HEK293 (cell line): Measurements from ENCODE around the gene PHF13.
A peak's percentile ranks its signal among the peaks of the same experiment; 100 is the strongest.

Experiments used
- CTCF ChIA-PET: fragments of 350-600 bp; formaldehyde crosslinking; extraction: SDS; loops from one replicate; lab custom pipeline; 2021; ENCODE audit warnings: antibody characterized with exemption; lab: Yijun Ruan, JAX
- POLR2A ChIA-PET: fragments of 300-600 bp; formaldehyde crosslinking; extraction: SDS; loops from one replicate; lab custom pipeline; 2020; ENCODE audit warnings: antibody characterized with exemption, inconsistent platforms; lab: Yijun Ruan, JAX
- H3K27ac ChIP-seq: fragments of 200-500 bp; sonication (Bioruptor generic); 2 replicates; pipeline ENCODE4 v1.5.1; 2014; ENCODE audit warnings: low read depth, low read length, control low read depth, inconsistent platforms; ENCODE audit errors: extremely low read depth
- H3K36me3 ChIP-seq, 2 experiments: fragments of 200-500 bp in 1 of 2; sonication (Bioruptor generic) in 1 of 2; 1 replicate in 1 of 2; 2 replicates in 1 of 2; pipeline ENCODE4 v1.5.1; 2014 to 2017; ENCODE audit warnings: inconsistent platforms in 2 of 2, low read length in 2 of 2; ENCODE audit not compliant: control insufficient read depth in 2 of 2, insufficient read depth in 1 of 2
- H3K4me1 ChIP-seq: fragments of 200-500 bp; sonication (Bioruptor generic); 2 replicates; pipeline ENCODE4 v1.5.1; 2014; ENCODE audit warnings: mild to moderate bottlenecking, low read length, inconsistent platforms; ENCODE audit not compliant: control insufficient read depth, insufficient read depth
- H3K4me3 ChIP-seq: 2 replicates; pipeline ENCODE4 v1.5.1; 2011; ENCODE audit warnings: low read depth, mild to moderate bottlenecking, control low read depth, low read length, moderate library complexity
- H3K9me3 ChIP-seq: fragments of 200-500 bp; sonication (Bioruptor generic); 2 replicates; pipeline ENCODE4 v1.5.1; 2014; ENCODE audit warnings: low read depth, low read length, inconsistent platforms; ENCODE audit not compliant: control insufficient read depth, insufficient read depth
- GLIS1 ChIP-seq: fragments of 450-650 bp; formaldehyde crosslinking; IDR thresholded peaks from 2 replicates; pipeline ENCODE4 v1.5.1; 2016; ENCODE audit warnings: missing biosample characterization, missing genetic modification characterization
- GLIS2 ChIP-seq: fragments of 450-650 bp; formaldehyde crosslinking; IDR thresholded peaks from 2 replicates; pipeline ENCODE4 v1.5.1; 2016; ENCODE audit warnings: missing biosample characterization, missing genetic modification characterization
- KLF10 ChIP-seq: fragments of 450-650 bp; IDR thresholded peaks from 2 replicates; pipeline ENCODE4 v1.5.1; 2018; ENCODE audit warnings: missing biosample characterization, mild to moderate bottlenecking, missing genetic modification characterization
- KLF8 ChIP-seq: fragments of 450-650 bp; formaldehyde crosslinking; IDR thresholded peaks from 2 replicates; pipeline ENCODE4 v1.5.1; 2016; ENCODE audit warnings: missing biosample characterization, missing genetic modification characterization
- PRDM1 ChIP-seq: fragments of 450-650 bp; formaldehyde crosslinking; IDR thresholded peaks from 2 replicates; pipeline ENCODE4; 2016; ENCODE audit warnings: missing biosample characterization, missing genetic modification characterization
- SCRT2 ChIP-seq: fragments of 450-650 bp; formaldehyde crosslinking; IDR thresholded peaks from 2 replicates; pipeline ENCODE4 v1.5.1; 2016; ENCODE audit warnings: missing biosample characterization, missing genetic modification characterization
- SETDB1 ChIP-seq: IDR thresholded peaks from one replicate; pipeline ENCODE4 v1.6.1; 2017; ENCODE audit warnings: mild to moderate bottlenecking, low read length, moderate library complexity, mixed read lengths; ENCODE audit not compliant: insufficient read length
- SP2 ChIP-seq: fragments of 450-650 bp; formaldehyde crosslinking; IDR thresholded peaks from 2 replicates; pipeline ENCODE4 v1.5.1; 2016; ENCODE audit warnings: missing biosample characterization, missing genetic modification characterization
- ZBTB17 ChIP-seq: fragments of 450-650 bp; formaldehyde crosslinking; IDR thresholded peaks from 2 replicates; pipeline ENCODE4 v1.5.1; 2016; ENCODE audit warnings: missing biosample characterization, missing genetic modification characterization
- ZBTB7A ChIP-seq: fragments of 450-650 bp; formaldehyde crosslinking; IDR thresholded peaks from 2 replicates; pipeline ENCODE4 v1.5.1; 2016; ENCODE audit warnings: low read depth, missing biosample characterization, missing genetic modification characterization
- ZEB2 ChIP-seq: fragments of 450-650 bp; formaldehyde crosslinking; IDR thresholded peaks from 2 replicates; pipeline ENCODE4 v1.5.1; 2016; ENCODE audit warnings: missing biosample characterization, missing genetic modification characterization
- ZFHX2 ChIP-seq: fragments of 450-650 bp; formaldehyde crosslinking; conservative IDR thresholded peaks from 2 replicates; pipeline ENCODE4 v1.5.1; 2016; ENCODE audit warnings: missing biosample characterization, missing genetic modification characterization
- ZIC2 ChIP-seq: fragments of 450-650 bp; formaldehyde crosslinking; IDR thresholded peaks from 2 replicates; pipeline ENCODE4 v1.5.1; 2016; ENCODE audit warnings: missing biosample characterization, missing genetic modification characterization
- ZNF10 ChIP-seq: fragments of 450-650 bp; formaldehyde crosslinking; IDR thresholded peaks from 2 replicates; pipeline ENCODE4 v1.5.1; 2017; ENCODE audit warnings: missing biosample characterization, missing genetic modification characterization
- ZNF155 ChIP-seq: fragments of 450-650 bp; formaldehyde crosslinking; IDR thresholded peaks from 2 replicates; pipeline ENCODE4 v1.5.1; 2016; ENCODE audit warnings: missing biosample characterization, missing genetic modification characterization
- ZNF23 ChIP-seq: fragments of 450-650 bp; formaldehyde crosslinking; IDR thresholded peaks from 2 replicates; pipeline ENCODE4 v1.5.1; 2016; ENCODE audit warnings: missing biosample characterization, missing genetic modification characterization, borderline replicate concordance
- ZNF24 ChIP-seq: fragments of 450-650 bp; formaldehyde crosslinking; IDR thresholded peaks from 2 replicates; pipeline ENCODE4 v1.5.1; 2016; ENCODE audit warnings: missing biosample characterization, missing genetic modification characterization
- ZNF302 ChIP-seq: fragments of 450-650 bp; formaldehyde crosslinking; IDR thresholded peaks from 2 replicates; pipeline ENCODE4 v1.5.1; 2016; ENCODE audit warnings: missing biosample characterization, missing genetic modification characterization, low read depth
- ZNF311 ChIP-seq: fragments of 450-650 bp; formaldehyde crosslinking; IDR thresholded peaks from 2 replicates; pipeline ENCODE4 v1.5.1; 2017; ENCODE audit warnings: missing biosample characterization, missing genetic modification characterization, borderline replicate concordance
- ZNF335 ChIP-seq: fragments of 450-650 bp; formaldehyde crosslinking; conservative IDR thresholded peaks from 2 replicates; pipeline ENCODE4 v1.5.1; 2016; ENCODE audit warnings: missing biosample characterization, missing genetic modification characterization
- ZNF341 ChIP-seq: fragments of 450-650 bp; formaldehyde crosslinking; IDR thresholded peaks from 2 replicates; pipeline ENCODE4; 2016; ENCODE audit warnings: low read depth, missing biosample characterization, missing genetic modification characterization
- ZNF350 ChIP-seq: fragments of 450-650 bp; formaldehyde crosslinking; IDR thresholded peaks from 2 replicates; pipeline ENCODE4 v1.5.0; 2017; ENCODE audit warnings: missing biosample characterization, mild to moderate bottlenecking, missing genetic modification characterization
- ZNF366 ChIP-seq: fragments of 450-650 bp; formaldehyde crosslinking; conservative IDR thresholded peaks from 2 replicates; pipeline ENCODE4 v1.5.1; 2016; ENCODE audit warnings: missing biosample characterization, missing genetic modification characterization
- ZNF37A ChIP-seq: fragments of 450-650 bp; IDR thresholded peaks from 2 replicates; pipeline ENCODE4 v1.5.1; 2018; ENCODE audit warnings: missing biosample characterization, missing genetic modification characterization
- ZNF394 ChIP-seq: fragments of 450-650 bp; formaldehyde crosslinking; IDR thresholded peaks from 2 replicates; pipeline ENCODE4 v1.5.1; 2016; ENCODE audit warnings: missing biosample characterization, missing genetic modification characterization, mild to moderate bottlenecking, moderate library complexity, borderline replicate concordance
- ZNF555 ChIP-seq: fragments of 450-650 bp; formaldehyde crosslinking; conservative IDR thresholded peaks from 2 replicates; pipeline ENCODE4 v1.5.1; 2017; ENCODE audit warnings: missing biosample characterization, mild to moderate bottlenecking, missing genetic modification characterization, inconsistent platforms
- ZNF658 ChIP-seq: fragments of 450-650 bp; formaldehyde crosslinking; IDR thresholded peaks from 2 replicates; pipeline ENCODE4; 2016; ENCODE audit warnings: missing biosample characterization, missing genetic modification characterization
- ZNF670 ChIP-seq: fragments of 450-650 bp; formaldehyde crosslinking; IDR thresholded peaks from 2 replicates; pipeline ENCODE4 v1.5.1; 2016; ENCODE audit warnings: missing biosample characterization, missing genetic modification characterization, low read depth
- ZNF707 ChIP-seq: fragments of 450-650 bp; formaldehyde crosslinking; IDR thresholded peaks from 2 replicates; pipeline ENCODE4 v1.5.1; 2016; ENCODE audit warnings: missing biosample characterization, missing genetic modification characterization
- ZNF837 ChIP-seq: fragments of 450-650 bp; formaldehyde crosslinking; IDR thresholded peaks from 2 replicates; pipeline ENCODE4 v1.5.1; 2016; ENCODE audit warnings: missing biosample characterization, missing genetic modification characterization
- ZSCAN16 ChIP-seq: fragments of 450-650 bp; formaldehyde crosslinking; IDR thresholded peaks from 2 replicates; pipeline ENCODE4 v1.5.1; 2016; ENCODE audit warnings: missing biosample characterization, missing genetic modification characterization
- TF ChIP-seq, protein P1 (sequence below): fragments of 450-650 bp; formaldehyde crosslinking; IDR thresholded peaks from 2 replicates; pipeline ENCODE4 v1.5.1; 2016; ENCODE audit warnings: missing biosample characterization, missing genetic modification characterization
- TF ChIP-seq, protein P2 (sequence below): fragments of 450-650 bp; formaldehyde crosslinking; IDR thresholded peaks from 2 replicates; pipeline ENCODE4 v1.5.1; 2017; ENCODE audit warnings: missing biosample characterization, missing genetic modification characterization

The PHF13 gene

DNA sequence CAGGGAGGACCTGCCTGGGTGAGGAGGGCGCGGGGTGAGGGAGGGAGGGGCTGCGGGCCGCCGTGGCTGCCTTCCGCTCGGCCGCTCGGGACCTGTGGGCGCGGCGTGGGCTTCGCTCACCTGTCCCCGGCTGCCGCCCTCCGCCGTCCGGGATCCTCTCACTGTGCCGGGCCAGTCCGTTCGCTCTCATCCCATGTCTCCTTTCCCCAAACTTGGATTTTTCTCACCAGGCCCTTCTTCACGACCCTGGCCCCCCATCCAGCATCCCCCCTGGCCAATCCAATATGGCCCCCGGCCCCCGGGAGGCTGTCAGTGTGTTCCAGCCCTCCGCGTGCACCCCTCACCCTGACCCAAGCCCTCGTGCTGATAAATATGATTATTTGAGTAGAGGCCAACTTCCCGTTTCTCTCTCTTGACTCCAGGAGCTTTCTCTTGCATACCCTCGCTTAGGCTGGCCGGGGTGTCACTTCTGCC, 33.4 kb upstream of the PHF13 start (continued):
- TF ChIP-seq ZNF394 (tag by site-specific recombination), result no peak
- TF ChIP-seq SETDB1, result no peak
- TF ChIP-seq ZNF10, result no peak
- no peak for TF ChIP-seq ZNF302
- TF ChIP-seq ZNF37A (tag by site-specific recombination), result no peak
- TF ChIP-seq ZNF23 (tag by site-specific recombination), result no peak
- TF ChIP-seq ZEB2, result no peak; the same call in 1 of the 2 replicates
- no peak for TF ChIP-seq ZNF350 (tag by site-specific recombination)
- no peak for TF ChIP-seq GLIS1 (tag by site-specific recombination)
- TF ChIP-seq ZBTB7A (tag by site-specific recombination), result no peak
- no peak for TF ChIP-seq ZNF311 (tag by site-specific recombination)
- no peak for TF ChIP-seq ZNF658 (tag by site-specific recombination)
- TF ChIP-seq ZFHX2 (tag by site-specific recombination), result peak; percentile 86
- TF ChIP-seq SP2 (tag by site-specific recombination), result no peak
- TF ChIP-seq ZNF24 (tag by site-specific recombination), result no peak
- TF ChIP-seq KLF10 (tag by site-specific recombination), result 0 out of 2 replicates have a peak, but pooled peaks have one; percentile 11
- no peak for TF ChIP-seq ZNF366 (tag by site-specific recombination)
- no peak for TF ChIP-seq ZSCAN16 (tag by site-specific recombination)
- TF ChIP-seq ZNF837, result no peak
- TF ChIP-seq ZNF707 (tag by site-specific recombination), result no peak
- no peak for TF ChIP-seq PRDM1 (tag by site-specific recombination)
- TF ChIP-seq ZNF155 (tag by site-specific recombination), result no peak
- no peak for TF ChIP-seq ZNF670 (tag by site-specific recombination)

DNA sequence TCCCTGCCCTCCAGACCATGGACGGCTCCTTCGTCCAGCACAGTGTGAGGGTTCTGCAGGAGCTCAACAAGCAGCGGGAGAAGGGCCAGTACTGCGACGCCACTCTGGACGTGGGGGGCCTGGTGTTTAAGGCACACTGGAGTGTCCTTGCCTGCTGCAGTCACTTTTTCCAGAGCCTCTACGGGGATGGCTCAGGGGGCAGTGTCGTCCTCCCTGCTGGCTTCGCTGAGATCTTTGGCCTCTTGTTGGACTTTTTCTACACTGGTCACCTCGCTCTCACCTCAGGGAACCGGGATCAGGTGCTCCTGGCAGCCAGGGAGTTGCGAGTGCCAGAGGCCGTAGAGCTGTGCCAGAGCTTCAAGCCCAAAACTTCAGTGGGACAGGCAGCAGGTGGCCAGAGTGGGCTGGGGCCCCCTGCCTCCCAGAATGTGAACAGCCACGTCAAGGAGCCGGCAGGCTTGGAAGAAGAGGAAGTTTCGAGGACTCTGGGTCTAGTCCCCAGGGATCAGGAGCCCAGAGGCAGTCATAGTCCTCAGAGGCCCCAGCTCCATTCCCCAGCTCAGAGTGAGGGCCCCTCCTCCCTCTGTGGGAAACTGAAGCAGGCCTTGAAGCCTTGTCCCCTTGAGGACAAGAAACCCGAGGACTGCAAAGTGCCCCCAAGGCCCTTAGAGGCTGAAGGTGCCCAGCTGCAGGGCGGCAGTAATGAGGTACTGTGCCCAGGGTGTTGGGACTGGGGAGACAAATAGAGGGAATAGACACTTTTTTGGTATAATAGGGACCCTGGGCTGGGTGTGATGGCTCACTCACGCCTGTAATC, 32.7 kb upstream of the PHF13 start:
- peak; percentile 35 for TF ChIP-seq GLIS1 (tag by site-specific recombination)
- peak; percentile 90 for TF ChIP-seq ZNF335 (tag by site-specific recombination)
- peak; percentile 14; the same call in 1 of the 2 replicates for TF ChIP-seq ZNF341 (tag by site-specific recombination)
- TF ChIP-seq, protein P1, sequence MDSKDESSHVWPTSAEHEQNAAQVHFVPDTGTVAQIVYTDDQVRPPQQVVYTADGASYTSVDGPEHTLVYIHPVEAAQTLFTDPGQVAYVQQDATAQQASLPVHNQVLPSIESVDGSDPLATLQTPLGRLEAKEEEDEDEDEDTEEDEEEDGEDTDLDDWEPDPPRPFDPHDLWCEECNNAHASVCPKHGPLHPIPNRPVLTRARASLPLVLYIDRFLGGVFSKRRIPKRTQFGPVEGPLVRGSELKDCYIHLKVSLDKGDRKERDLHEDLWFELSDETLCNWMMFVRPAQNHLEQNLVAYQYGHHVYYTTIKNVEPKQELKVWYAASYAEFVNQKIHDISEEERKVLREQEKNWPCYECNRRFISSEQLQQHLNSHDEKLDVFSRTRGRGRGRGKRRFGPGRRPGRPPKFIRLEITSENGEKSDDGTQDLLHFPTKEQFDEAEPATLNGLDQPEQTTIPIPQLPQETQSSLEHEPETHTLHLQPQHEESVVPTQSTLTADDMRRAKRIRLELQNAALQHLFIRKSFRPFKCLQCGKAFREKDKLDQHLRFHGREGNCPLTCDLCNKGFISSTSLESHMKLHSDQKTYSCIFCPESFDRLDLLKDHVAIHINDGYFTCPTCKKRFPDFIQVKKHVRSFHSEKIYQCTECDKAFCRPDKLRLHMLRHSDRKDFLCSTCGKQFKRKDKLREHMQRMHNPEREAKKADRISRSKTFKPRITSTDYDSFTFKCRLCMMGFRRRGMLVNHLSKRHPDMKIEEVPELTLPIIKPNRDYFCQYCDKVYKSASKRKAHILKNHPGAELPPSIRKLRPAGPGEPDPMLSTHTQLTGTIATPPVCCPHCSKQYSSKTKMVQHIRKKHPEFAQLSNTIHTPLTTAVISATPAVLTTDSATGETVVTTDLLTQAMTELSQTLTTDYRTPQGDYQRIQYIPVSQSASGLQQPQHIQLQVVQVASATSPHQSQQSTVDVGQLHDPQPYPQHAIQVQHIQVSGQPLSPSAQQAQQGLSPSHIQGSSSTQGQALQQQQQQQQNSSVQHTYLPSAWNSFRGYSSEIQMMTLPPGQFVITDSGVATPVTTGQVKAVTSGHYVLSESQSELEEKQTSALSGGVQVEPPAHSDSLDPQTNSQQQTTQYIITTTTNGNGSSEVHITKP (tag by site-specific recombination), result no peak
- peak; percentile 86 for TF ChIP-seq SCRT2 (tag by site-specific recombination)
- TF ChIP-seq ZIC2, result peak; percentile 77
- TF ChIP-seq, protein P2, sequence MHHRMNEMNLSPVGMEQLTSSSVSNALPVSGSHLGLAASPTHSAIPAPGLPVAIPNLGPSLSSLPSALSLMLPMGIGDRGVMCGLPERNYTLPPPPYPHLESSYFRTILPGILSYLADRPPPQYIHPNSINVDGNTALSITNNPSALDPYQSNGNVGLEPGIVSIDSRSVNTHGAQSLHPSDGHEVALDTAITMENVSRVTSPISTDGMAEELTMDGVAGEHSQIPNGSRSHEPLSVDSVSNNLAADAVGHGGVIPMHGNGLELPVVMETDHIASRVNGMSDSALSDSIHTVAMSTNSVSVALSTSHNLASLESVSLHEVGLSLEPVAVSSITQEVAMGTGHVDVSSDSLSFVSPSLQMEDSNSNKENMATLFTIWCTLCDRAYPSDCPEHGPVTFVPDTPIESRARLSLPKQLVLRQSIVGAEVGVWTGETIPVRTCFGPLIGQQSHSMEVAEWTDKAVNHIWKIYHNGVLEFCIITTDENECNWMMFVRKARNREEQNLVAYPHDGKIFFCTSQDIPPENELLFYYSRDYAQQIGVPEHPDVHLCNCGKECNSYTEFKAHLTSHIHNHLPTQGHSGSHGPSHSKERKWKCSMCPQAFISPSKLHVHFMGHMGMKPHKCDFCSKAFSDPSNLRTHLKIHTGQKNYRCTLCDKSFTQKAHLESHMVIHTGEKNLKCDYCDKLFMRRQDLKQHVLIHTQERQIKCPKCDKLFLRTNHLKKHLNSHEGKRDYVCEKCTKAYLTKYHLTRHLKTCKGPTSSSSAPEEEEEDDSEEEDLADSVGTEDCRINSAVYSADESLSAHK, result peak; percentile 98
- no peak for TF ChIP-seq ZNF555 (tag by site-specific recombination)
- TF ChIP-seq GLIS2 (tag by site-specific recombination), result peak; percentile 3; the same call in 1 of the 2 replicates
- TF ChIP-seq KLF8 (tag by site-specific recombination), result no peak
- peak; percentile 23; the same call in 1 of the 2 replicates for TF ChIP-seq ZBTB17 (tag by site-specific recombination)
- no peak overlapping the region; the same call in 1 of the 2 replicates for H3K27ac ChIP-seq
- H3K4me1 ChIP-seq, result peaks cover 9% of the 10 kb centered on the region
- peaks cover 0 to 33% of the 10 kb centered on the region in 2 experiments; a peak in 1 of 3 replicates for H3K36me3 ChIP-seq
- CTCF ChIA-PET, result interaction anchor here (0.5 to 1.7 kb wide), 9 partner anchors 10 to 264 kb away, joined by 3 to 7 read pairs (median 5); no protein-coding TSS in a partner anchor
- peak overlapping the region; percentile 96 for H3K4me3 ChIP-seq
- H3K9me3 ChIP-seq, result no peaks in the 10 kb centered on the region
- POLR2A ChIA-PET, result interaction anchor here (0.7 to 2.7 kb wide), 9 partner anchors 8 to 287 kb away, joined by 3 to 25 read pairs (median 10); partner anchors contain the start of genes KLHL21, NOL9, PHF13 and TAS1R1
